Stimulated activated CD8-positive, alpha-beta memory T cell treated with anti-CD3 and anti-CD28 coated beads, Interleukin-15, amount 100 ng/mL, for 48 hours (primary cell): Measurements from ENCODE around the gene MTMR11.
"Not testable (repeated sequence)": the region's sequence is repeated elsewhere in the genome, so short reads cannot be mapped to it uniquely, and the experiment has no call there.

Experiments used
- DNase-seq, 2 donors: peaks; one replicate each; pipeline ENCODE4 v3.0.0-alpha.2; 2020; ENCODE audit warnings: low read depth in 2 of 2

The MTMR11 gene

GRCh38 chr1:149896575-149896974 is 40.1 kb downstream of the MTMR11 start:
- no peak for DNase-seq

- DNase-seq, result no peak
Measured at GRCh38 chr1:149888999-149889289, 47.7 kb downstream of the MTMR11 start.

GRCh38 chr1:149888247-149888998 is 48.3 kb downstream of the MTMR11 start:
- DNase-seq, result peak; percentile 75 to 78

GRCh38 chr1:149887456-149888246 is 49.0 kb downstream of the MTMR11 start:
- peak; percentile 63 to 65 for DNase-seq

- not testable (repeated sequence) for DNase-seq
Measured at GRCh38 chr1:149887196-149887455, 49.6 kb downstream of the MTMR11 start.

- peak; percentile 73 to 78 for DNase-seq
Measured at GRCh38 chr1:149886396-149887195, 50.1 kb downstream of the MTMR11 start.

GRCh38 chr1:149886121-149886395 is 50.6 kb downstream of the MTMR11 start:
- DNase-seq, result not testable (repeated sequence)

- peak; percentile 65 for DNase-seq
Measured at GRCh38 chr1:149885339-149886120, 51.1 kb downstream of the MTMR11 start.

- DNase-seq, result no peak
Measured at GRCh38 chr1:149884433-149885338, 52.0 kb downstream of the MTMR11 start.

GRCh38 chr1:149883598-149884247 is 53.0 kb downstream of the MTMR11 start:
- no peak for DNase-seq

- DNase-seq, result no peak
Measured at GRCh38 chr1:149881876-149882275, 54.8 kb downstream of the MTMR11 start.

GRCh38 chr1:149879556-149879955 is 57.1 kb downstream of the MTMR11 start:
- DNase-seq, result no peak
